Mesendoderm (in vitro differentiated cells): ENCODE results near the gene CLMP.

Experiments
- DNase-seq: peaks from one replicate; pipeline ENCODE4 v3.0.0; 2013
- H2AK5ac ChIP-seq: 2 replicates; pipeline ENCODE4 v1.6.1; 2013; ENCODE audit warnings: low read length, inconsistent platforms
- H2BK120ac ChIP-seq: 2 replicates; pipeline ENCODE4 v1.6.1; 2013; ENCODE audit warnings: low read depth, mild to moderate bottlenecking, low read length, moderate library complexity, mixed read lengths
- H2BK15ac ChIP-seq: replicated peaks from 2 replicates; pipeline ENCODE4 v1.6.1; 2013; ENCODE audit warnings: low read depth, mild to moderate bottlenecking, moderate library complexity
- H2BK5ac ChIP-seq: 2 replicates; pipeline ENCODE4 v1.6.1; 2013; ENCODE audit warnings: low read length, inconsistent platforms
- H3K18ac ChIP-seq: 2 replicates; pipeline ENCODE4 v1.6.1; 2013; ENCODE audit warnings: mild to moderate bottlenecking, low read length, mixed read lengths
- H3K23ac ChIP-seq: one replicate; pipeline ENCODE4 v1.6.1; 2013; ENCODE audit warnings: low read length
- H3K27ac ChIP-seq: 2 replicates; pipeline ENCODE4 v1.5.1; 2013; ENCODE audit warnings: low read depth, mild to moderate bottlenecking, inconsistent platforms, low read length, moderate library complexity
- H3K27me3 ChIP-seq: 2 replicates; pipeline ENCODE4 v1.6.1; 2013; ENCODE audit warnings: low read length, control low read depth, mild to moderate bottlenecking, inconsistent platforms; ENCODE audit not compliant: insufficient read depth, poor library complexity
- H3K36me3 ChIP-seq: 2 replicates; pipeline ENCODE4 v1.6.1; 2013; ENCODE audit warnings: low read length, inconsistent platforms; ENCODE audit not compliant: control insufficient read depth, insufficient read depth
- H3K4ac ChIP-seq: one replicate; pipeline ENCODE4 v1.6.1; 2013; ENCODE audit warnings: low read depth, mild to moderate bottlenecking, low read length, moderate library complexity
- H3K4me1 ChIP-seq: 2 replicates; pipeline ENCODE4 v1.6.1; 2013; ENCODE audit warnings: low read depth, low read length, inconsistent platforms; ENCODE audit not compliant: control insufficient read depth
- H3K4me2 ChIP-seq: 2 replicates; pipeline ENCODE4 v1.6.1; 2013; ENCODE audit warnings: low read length
- H3K4me3 ChIP-seq: 2 replicates; pipeline ENCODE4 v1.5.1; 2013; ENCODE audit warnings: mild to moderate bottlenecking, low read length
- H3K56ac ChIP-seq: one replicate; pipeline ENCODE4 v1.6.1; 2013; ENCODE audit warnings: low read length
- H3K79me1 ChIP-seq: 2 replicates; pipeline ENCODE4 v1.6.1; 2013; ENCODE audit warnings: low read length, inconsistent platforms
- H3K79me2 ChIP-seq: 2 replicates; pipeline ENCODE4 v1.6.1; 2013; ENCODE audit warnings: mild to moderate bottlenecking, low read length; ENCODE audit not compliant: control insufficient read depth, insufficient read depth
- H3K9ac ChIP-seq: 2 replicates; pipeline ENCODE4 v1.6.1; 2013; ENCODE audit warnings: low read length, inconsistent platforms
- H4K5ac ChIP-seq: one replicate; pipeline ENCODE4 v1.6.1; 2013; ENCODE audit warnings: low read length
- H4K8ac ChIP-seq: one replicate; pipeline ENCODE4 v1.6.1; 2013; ENCODE audit warnings: low read depth, mild to moderate bottlenecking, control low read depth, low read length, moderate library complexity
- WGBS: extraction: QIAGEN DNeasy Blood & Tissue Kit; methylation state at CpG from one replicate; pipeline ENCODE4 v1.1.7; 2013; ENCODE audit warnings: low lambda C conversion rate, missing lambda C conversion rate; ENCODE audit not compliant: insufficient coverage; ENCODE audit errors: extremely low coverage; 5-methylcytosine and 5-hydroxymethylcytosine counted together

Gene CLMP

DNA sequence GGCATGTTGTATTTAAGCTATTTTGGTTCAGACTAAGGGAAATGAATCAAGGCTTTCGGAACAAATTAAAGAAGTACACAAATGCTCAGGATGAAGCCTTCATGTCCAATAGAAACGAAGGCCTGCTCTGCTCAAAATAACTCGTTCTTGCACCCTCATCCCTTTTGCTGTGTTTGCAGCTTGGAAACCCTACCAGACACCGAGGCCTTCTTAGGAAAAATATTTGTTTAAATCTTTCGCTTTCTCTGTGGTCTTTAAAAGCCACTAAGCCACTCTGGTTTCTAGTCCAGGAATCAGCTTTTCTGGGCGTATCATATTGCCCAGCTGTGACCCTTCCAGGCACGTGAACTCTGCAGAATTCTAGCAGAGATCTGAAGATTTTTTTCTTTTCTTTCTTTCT lies 72.2 kb downstream of the CLMP start:
- no peak overlapping the region for H4K8ac ChIP-seq
- H3K79me2 ChIP-seq, result no peaks in the 10 kb centered on the region
- no peaks in the 10 kb centered on the region for H3K79me1 ChIP-seq
- no peak overlapping the region for H2BK120ac ChIP-seq
- H3K4me2 ChIP-seq, result no peak overlapping the region
- H3K27ac ChIP-seq, result no peak overlapping the region
- H3K27me3 ChIP-seq, result no peaks in the 10 kb centered on the region
- no peak for DNase-seq
- no peak overlapping the region for H3K4ac ChIP-seq
- no peak overlapping the region for H3K18ac ChIP-seq
- H2AK5ac ChIP-seq, result no peak overlapping the region
- no CpG with 5 or more reads among the region's 7 CpGs for WGBS
- no peaks in the 10 kb centered on the region for H3K4me1 ChIP-seq
- no peak overlapping the region for H2BK15ac ChIP-seq
- H3K36me3 ChIP-seq, result no peaks in the 10 kb centered on the region
- H3K56ac ChIP-seq, result no peak overlapping the region
- no peak overlapping the region for H3K4me3 ChIP-seq
- no peak overlapping the region for H4K5ac ChIP-seq
- H3K9ac ChIP-seq, result no peak overlapping the region
- H2BK5ac ChIP-seq, result no peak overlapping the region
- H3K23ac ChIP-seq, result no peak overlapping the region

DNA sequence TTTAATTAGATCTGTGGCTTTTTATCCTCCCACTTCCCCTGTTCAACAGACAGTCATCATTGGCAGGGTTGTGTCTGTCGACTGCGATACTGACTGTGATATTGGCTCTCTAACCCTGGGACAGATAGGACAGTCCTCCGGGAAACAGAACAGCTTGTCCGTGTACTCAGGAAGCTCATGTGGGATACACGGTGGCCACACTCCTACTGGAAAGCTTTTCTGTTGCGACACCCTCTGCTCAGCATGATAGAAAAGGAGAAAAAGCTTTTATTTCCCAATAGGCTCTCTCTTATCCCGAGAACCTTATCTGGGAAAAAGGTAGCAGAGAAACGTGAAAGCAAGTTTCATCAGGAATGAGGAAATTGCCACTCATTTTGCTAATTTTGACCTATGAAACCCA lies 72.7 kb downstream of the CLMP start:
- Histone ChIP-seq H3K4ac (no peak overlapping the region), H3K4me3 (no peak overlapping the region), H3K79me1 (no peaks in the 10 kb centered on the region), H2AK5ac (no peak overlapping the region), H4K5ac (no peak overlapping the region), H3K4me1 (no peaks in the 10 kb centered on the region), H3K79me2 (no peaks in the 10 kb centered on the region), H2BK15ac (no peak overlapping the region), H3K4me2 (no peak overlapping the region), H4K8ac (no peak overlapping the region), H3K56ac (no peak overlapping the region), H3K36me3 (no peaks in the 10 kb centered on the region), H2BK120ac (no peak overlapping the region), H3K9ac (no peak overlapping the region), H3K27me3 (no peaks in the 10 kb centered on the region), H3K23ac (no peak overlapping the region), H3K18ac (no peak overlapping the region), H2BK5ac (no peak overlapping the region), H3K27ac (no peak overlapping the region)
- DNase-seq, result no peak
- no CpG with 5 or more reads among the region's 8 CpGs for WGBS

DNA sequence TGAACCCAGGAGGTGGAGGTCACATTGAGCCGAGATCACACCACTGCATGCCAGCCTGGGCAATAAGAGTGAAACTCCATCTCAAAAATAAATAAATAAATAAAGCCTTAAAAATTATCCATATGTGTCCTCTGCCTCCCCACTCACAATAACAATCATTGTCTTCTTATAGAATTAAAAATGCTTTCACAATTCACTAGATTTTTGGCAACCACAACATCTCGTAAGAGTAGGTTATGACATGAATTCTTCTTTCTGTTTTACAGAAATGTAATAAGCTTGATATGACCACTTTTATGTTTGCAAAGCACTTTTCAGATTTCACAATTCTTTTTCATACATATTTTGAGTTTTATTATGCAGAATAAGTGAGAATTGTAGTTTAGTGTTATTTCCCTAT lies 78.6 kb downstream of the CLMP start:
- Histone ChIP-seq H2BK15ac (no peak overlapping the region), H3K4me3 (no peak overlapping the region), H4K5ac (no peak overlapping the region), H4K8ac (no peak overlapping the region), H2BK5ac (no peak overlapping the region), H3K18ac (no peak overlapping the region), H3K23ac (no peak overlapping the region), H2BK120ac (no peak overlapping the region), H3K27ac (no peak overlapping the region), H3K4ac (no peak overlapping the region), H2AK5ac (no peak overlapping the region), H3K79me2 (no peaks in the 10 kb centered on the region), H3K27me3 (no peaks in the 10 kb centered on the region), H3K36me3 (no peaks in the 10 kb centered on the region), H3K56ac (no peak overlapping the region), H3K4me2 (no peak overlapping the region), H3K4me1 (no peaks in the 10 kb centered on the region), H3K79me1 (no peaks in the 10 kb centered on the region), H3K9ac (no peak overlapping the region)
- no CpG with 5 or more reads among the region's 2 CpGs for WGBS
- DNase-seq, result no peak

DNA sequence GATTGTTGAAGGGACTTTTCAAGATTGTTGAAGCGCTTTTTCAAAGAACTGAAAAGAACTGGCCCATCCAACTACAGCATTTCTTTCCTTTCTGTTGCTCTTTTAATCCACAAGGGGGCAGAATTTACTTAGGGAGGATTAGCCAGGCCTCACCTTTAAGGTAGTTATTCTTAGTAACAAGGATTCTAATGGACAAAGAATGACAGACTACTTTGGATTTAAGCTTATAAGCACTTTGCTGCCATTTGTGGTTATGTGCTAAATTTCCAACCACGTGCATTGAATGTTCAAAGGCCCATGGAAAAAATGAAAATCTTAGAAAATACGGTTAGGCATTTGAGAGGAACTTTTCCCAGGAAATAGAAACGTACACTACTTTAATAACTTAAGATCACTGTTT lies 83.6 kb downstream of the CLMP start:
- Histone ChIP-seq H2AK5ac (no peak overlapping the region), H3K56ac (peak overlapping the region; percentile 47), H3K36me3 (no peaks in the 10 kb centered on the region), H3K18ac (no peak overlapping the region), H3K27ac (no peak overlapping the region), H3K4me2 (no peak overlapping the region), H3K4me1 (peaks cover 5% of the 10 kb centered on the region), H4K8ac (no peak overlapping the region), H2BK15ac (no peak overlapping the region), H3K4me3 (no peak overlapping the region), H4K5ac (no peak overlapping the region), H3K27me3 (no peaks in the 10 kb centered on the region), H3K23ac (no peak overlapping the region), H3K4ac (no peak overlapping the region), H3K79me2 (no peaks in the 10 kb centered on the region), H3K79me1 (peaks cover 5% of the 10 kb centered on the region), H3K9ac (no peak overlapping the region), H2BK5ac (no peak overlapping the region), H2BK120ac (no peak overlapping the region)
- peak; percentile 71 for DNase-seq
- no CpG with 5 or more reads among the region's 4 CpGs for WGBS

DNA sequence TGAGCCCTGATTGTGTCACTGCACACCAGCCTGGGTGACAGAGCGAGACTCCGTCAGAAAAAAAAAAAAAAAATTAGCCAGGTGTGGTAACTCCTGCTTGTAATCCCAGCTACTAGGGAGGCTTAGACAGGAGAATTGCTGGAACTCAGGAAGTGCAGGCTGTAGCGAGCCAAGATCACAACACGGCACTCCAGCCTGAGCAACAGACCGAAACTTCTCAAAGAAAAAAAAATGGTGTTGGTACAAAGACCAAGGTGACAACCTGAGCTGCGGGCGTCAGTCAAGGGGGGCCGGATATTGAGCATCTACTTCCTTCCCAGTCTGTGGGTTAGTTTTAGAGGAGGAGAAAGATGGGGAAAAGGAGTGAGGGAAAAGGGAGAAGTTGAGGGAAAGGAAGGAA lies 84.7 kb downstream of the CLMP start:
- no peak overlapping the region for H3K56ac ChIP-seq
- H3K4me3 ChIP-seq, result no peak overlapping the region
- no peaks in the 10 kb centered on the region for H3K27me3 ChIP-seq

DNA sequence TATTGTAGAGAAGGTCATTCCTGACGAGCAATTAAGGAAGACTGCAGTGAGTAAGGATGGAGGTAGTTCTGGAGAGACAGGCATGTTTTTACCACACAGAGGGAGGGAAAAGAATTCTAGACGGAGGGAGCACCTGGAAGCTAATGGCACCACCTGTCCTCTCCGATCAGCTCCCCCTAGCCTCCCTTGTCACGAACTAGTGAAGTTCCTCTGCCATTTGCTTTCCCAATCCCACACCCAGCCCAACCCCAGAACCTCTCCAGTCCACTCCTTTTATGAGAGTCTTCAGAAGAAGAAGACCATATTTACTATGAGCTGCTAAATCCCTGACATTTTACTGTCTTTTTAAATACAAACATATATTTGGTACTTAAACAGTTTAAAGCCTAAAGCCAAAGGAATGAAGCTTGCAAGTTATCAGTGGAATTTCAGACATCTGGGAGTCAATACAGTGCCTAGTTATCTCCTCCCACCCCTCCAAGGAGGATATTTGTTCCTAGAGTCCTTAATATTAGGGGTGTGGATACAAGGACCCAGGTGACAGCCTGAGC lies 87.0 kb downstream of the CLMP start:
- H4K8ac ChIP-seq, result no peak overlapping the region
- no peak overlapping the region for H3K18ac ChIP-seq
- peaks cover 7% of the 10 kb centered on the region for H3K4me1 ChIP-seq
- no peak overlapping the region for H2BK120ac ChIP-seq
- H3K27me3 ChIP-seq, result no peaks in the 10 kb centered on the region
- H4K5ac ChIP-seq, result no peak overlapping the region
- peaks cover 5% of the 10 kb centered on the region for H3K79me1 ChIP-seq
- peak overlapping the region; percentile 53 for H3K56ac ChIP-seq
- peak overlapping the region; percentile 11 for H3K9ac ChIP-seq
- H3K36me3 ChIP-seq, result no peaks in the 10 kb centered on the region
- no peak overlapping the region for H3K4me2 ChIP-seq
- no CpG with 5 or more reads among the region's 4 CpGs for WGBS
- H3K4me3 ChIP-seq, result no peak overlapping the region
- H3K79me2 ChIP-seq, result no peaks in the 10 kb centered on the region
- no peak overlapping the region for H2AK5ac ChIP-seq
- H3K27ac ChIP-seq, result peak overlapping the region; percentile 88
- peak overlapping the region; percentile 30 for H3K23ac ChIP-seq
- DNase-seq, result peak; percentile 34
- H3K4ac ChIP-seq, result no peak overlapping the region
- no peak overlapping the region for H2BK5ac ChIP-seq
- H2BK15ac ChIP-seq, result no peak overlapping the region

More for the DNA sequence above, 84.7 kb downstream of the CLMP start:
- Histone ChIP-seq H4K5ac (no peak overlapping the region), H3K23ac (no peak overlapping the region), H3K4ac (no peak overlapping the region), H2BK5ac (no peak overlapping the region), H2AK5ac (no peak overlapping the region), H3K36me3 (no peaks in the 10 kb centered on the region), H4K8ac (no peak overlapping the region), H3K4me2 (no peak overlapping the region), H2BK120ac (no peak overlapping the region), H3K27ac (peak overlapping the region; percentile 40), H3K18ac (no peak overlapping the region), H3K79me2 (no peaks in the 10 kb centered on the region), H2BK15ac (no peak overlapping the region), H3K9ac (no peak overlapping the region), H3K79me1 (peaks cover 5% of the 10 kb centered on the region), H3K4me1 (peaks cover 5% of the 10 kb centered on the region)
- DNase-seq, result no peak
- no CpG with 5 or more reads among the region's 8 CpGs for WGBS
